ENCODE results near the gene TTC16. TPM values are rescaled to one million over a fixed set of nuclear protein-coding genes. Genes with fewer than 3 reads are reported as not detected.

The TTC16 gene
- total RNA-seq, 1 donor: under 0.01 TPM

GRCh38 chr9:127738666-127739065 lies 22.8 kb downstream of the TTC16 start:
- Histone ChIP-seq H2AFZ (ENCODE audit: low read length) (no peak overlapping the region), H3K27me3 (ENCODE audit: insufficient read depth, low read length) (no peaks in the 10 kb centered on the region), H3K79me2 (ENCODE audit: insufficient read depth, low read length) (peaks cover 4% of the 10 kb centered on the region), H3K4me3 (ENCODE audit: insufficient read depth, low read length) (no peak overlapping the region), H3K9me3 (ENCODE audit: low read depth, low read length) (no peaks in the 10 kb centered on the region), H4K20me1 (ENCODE audit: insufficient read depth, low read length) (no peaks in the 10 kb centered on the region), H3K27ac (ENCODE audit: low read depth, low read length) (no peak overlapping the region), H3K36me3 (ENCODE audit: insufficient read depth, low read length) (no peaks in the 10 kb centered on the region), H3K4me2 (ENCODE audit: insufficient read depth, low read length) (no peak overlapping the region), H3K4me1 (ENCODE audit: insufficient read depth, low read length) (peaks cover 18% of the 10 kb centered on the region)
- TF ChIP-seq CTCF (IDR thresholded peaks at IDR 0.05; ENCODE audit: extremely low read depth, low read depth, low read length): no peak
- no peak for DNase-seq (ENCODE audit: insufficient read length, low spot score, missing footprints)

GRCh38 chr9:127739614-127740330 lies 23.9 kb downstream of the TTC16 start:
- peak overlapping the region; percentile 57 for H3K4me2 ChIP-seq (ENCODE audit: insufficient read depth, low read length)
- no peak overlapping the region for H3K4me3 ChIP-seq (ENCODE audit: insufficient read depth, low read length)

GRCh38 chr9:127741831-127742434 lies 26.1 kb downstream of the TTC16 start:
- Histone ChIP-seq H3K4me3 (ENCODE audit: insufficient read depth, low read length) (no peak overlapping the region), H3K27ac (ENCODE audit: low read depth, low read length) (no peak overlapping the region), H4K20me1 (ENCODE audit: insufficient read depth, low read length) (no peaks in the 10 kb centered on the region), H3K9me3 (ENCODE audit: low read depth, low read length) (no peaks in the 10 kb centered on the region), H2AFZ (ENCODE audit: low read length) (no peak overlapping the region), H3K79me2 (ENCODE audit: insufficient read depth, low read length) (no peaks in the 10 kb centered on the region), H3K36me3 (ENCODE audit: insufficient read depth, low read length) (no peaks in the 10 kb centered on the region), H3K27me3 (ENCODE audit: insufficient read depth, low read length) (no peaks in the 10 kb centered on the region), H3K4me1 (ENCODE audit: insufficient read depth, low read length) (peaks cover 8% of the 10 kb centered on the region), H3K4me2 (ENCODE audit: insufficient read depth, low read length) (peak overlapping the region; percentile 36)
- no peak for TF ChIP-seq CTCF (IDR thresholded peaks at IDR 0.05; ENCODE audit: extremely low read depth, low read depth, low read length)
- no peak for DNase-seq (ENCODE audit: insufficient read length, low spot score, missing footprints)

More at GRCh38 chr9:127739614-127740330, 23.9 kb downstream of the TTC16 start:
- no peak for TF ChIP-seq CTCF (IDR thresholded peaks at IDR 0.05; ENCODE audit: extremely low read depth, low read depth, low read length)
- Histone ChIP-seq H4K20me1 (ENCODE audit: insufficient read depth, low read length) (no peaks in the 10 kb centered on the region), H3K27ac (ENCODE audit: low read depth, low read length) (peak overlapping the region; percentile 28), H3K9me3 (ENCODE audit: low read depth, low read length) (no peaks in the 10 kb centered on the region), H2AFZ (ENCODE audit: low read length) (no peak overlapping the region), H3K36me3 (ENCODE audit: insufficient read depth, low read length) (no peaks in the 10 kb centered on the region), H3K27me3 (ENCODE audit: insufficient read depth, low read length) (no peaks in the 10 kb centered on the region), H3K79me2 (ENCODE audit: insufficient read depth, low read length) (no peaks in the 10 kb centered on the region), H3K4me1 (ENCODE audit: insufficient read depth, low read length) (peaks cover 12% of the 10 kb centered on the region)
- DNase-seq (ENCODE audit: insufficient read length, low spot score, missing footprints): no peak

GRCh38 chr9:127742435-127743088 lies 26.7 kb downstream of the TTC16 start:
- H3K9me3 ChIP-seq (ENCODE audit: low read depth, low read length): no peaks in the 10 kb centered on the region
- H3K4me3 ChIP-seq (ENCODE audit: insufficient read depth, low read length): peak overlapping the region; percentile 22
- H3K36me3 ChIP-seq (ENCODE audit: insufficient read depth, low read length): no peaks in the 10 kb centered on the region
- TF ChIP-seq CTCF (IDR thresholded peaks at IDR 0.05; ENCODE audit: extremely low read depth, low read depth, low read length): no peak
- no peaks in the 10 kb centered on the region for H4K20me1 ChIP-seq (ENCODE audit: insufficient read depth, low read length)
- peaks cover 8% of the 10 kb centered on the region for H3K4me1 ChIP-seq (ENCODE audit: insufficient read depth, low read length)
- DNase-seq (ENCODE audit: insufficient read length, low spot score, missing footprints): peak; percentile 93
- H3K27ac ChIP-seq (ENCODE audit: low read depth, low read length): no peak overlapping the region
- no peak overlapping the region for H2AFZ ChIP-seq (ENCODE audit: low read length)
- no peaks in the 10 kb centered on the region for H3K27me3 ChIP-seq (ENCODE audit: insufficient read depth, low read length)
- H3K79me2 ChIP-seq (ENCODE audit: insufficient read depth, low read length): no peaks in the 10 kb centered on the region
- H3K4me2 ChIP-seq (ENCODE audit: insufficient read depth, low read length): peak overlapping the region; percentile 36

Data from osteoblast (primary cell).